Measurements from ENCODE around the gene WDR44.
"Not testable (repeated sequence)": the region's sequence is repeated elsewhere in the genome, so short reads cannot be mapped to it uniquely, and the experiment has no call there.

The WDR44 gene, protein sequence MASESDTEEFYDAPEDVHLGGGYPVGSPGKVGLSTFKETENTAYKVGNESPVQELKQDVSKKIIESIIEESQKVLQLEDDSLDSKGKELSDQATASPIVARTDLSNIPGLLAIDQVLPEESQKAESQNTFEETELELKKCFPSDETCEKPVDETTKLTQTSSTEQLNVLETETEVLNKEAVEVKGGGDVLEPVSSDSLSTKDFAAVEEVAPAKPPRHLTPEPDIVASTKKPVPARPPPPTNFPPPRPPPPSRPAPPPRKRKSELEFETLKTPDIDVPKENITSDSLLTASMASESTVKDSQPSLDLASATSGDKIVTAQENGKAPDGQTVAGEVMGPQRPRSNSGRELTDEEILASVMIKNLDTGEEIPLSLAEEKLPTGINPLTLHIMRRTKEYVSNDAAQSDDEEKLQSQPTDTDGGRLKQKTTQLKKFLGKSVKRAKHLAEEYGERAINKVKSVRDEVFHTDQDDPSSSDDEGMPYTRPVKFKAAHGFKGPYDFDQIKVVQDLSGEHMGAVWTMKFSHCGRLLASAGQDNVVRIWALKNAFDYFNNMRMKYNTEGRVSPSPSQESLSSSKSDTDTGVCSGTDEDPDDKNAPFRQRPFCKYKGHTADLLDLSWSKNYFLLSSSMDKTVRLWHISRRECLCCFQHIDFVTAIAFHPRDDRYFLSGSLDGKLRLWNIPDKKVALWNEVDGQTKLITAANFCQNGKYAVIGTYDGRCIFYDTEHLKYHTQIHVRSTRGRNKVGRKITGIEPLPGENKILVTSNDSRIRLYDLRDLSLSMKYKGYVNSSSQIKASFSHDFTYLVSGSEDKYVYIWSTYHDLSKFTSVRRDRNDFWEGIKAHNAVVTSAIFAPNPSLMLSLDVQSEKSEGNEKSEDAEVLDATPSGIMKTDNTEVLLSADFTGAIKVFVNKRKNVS

DNA sequence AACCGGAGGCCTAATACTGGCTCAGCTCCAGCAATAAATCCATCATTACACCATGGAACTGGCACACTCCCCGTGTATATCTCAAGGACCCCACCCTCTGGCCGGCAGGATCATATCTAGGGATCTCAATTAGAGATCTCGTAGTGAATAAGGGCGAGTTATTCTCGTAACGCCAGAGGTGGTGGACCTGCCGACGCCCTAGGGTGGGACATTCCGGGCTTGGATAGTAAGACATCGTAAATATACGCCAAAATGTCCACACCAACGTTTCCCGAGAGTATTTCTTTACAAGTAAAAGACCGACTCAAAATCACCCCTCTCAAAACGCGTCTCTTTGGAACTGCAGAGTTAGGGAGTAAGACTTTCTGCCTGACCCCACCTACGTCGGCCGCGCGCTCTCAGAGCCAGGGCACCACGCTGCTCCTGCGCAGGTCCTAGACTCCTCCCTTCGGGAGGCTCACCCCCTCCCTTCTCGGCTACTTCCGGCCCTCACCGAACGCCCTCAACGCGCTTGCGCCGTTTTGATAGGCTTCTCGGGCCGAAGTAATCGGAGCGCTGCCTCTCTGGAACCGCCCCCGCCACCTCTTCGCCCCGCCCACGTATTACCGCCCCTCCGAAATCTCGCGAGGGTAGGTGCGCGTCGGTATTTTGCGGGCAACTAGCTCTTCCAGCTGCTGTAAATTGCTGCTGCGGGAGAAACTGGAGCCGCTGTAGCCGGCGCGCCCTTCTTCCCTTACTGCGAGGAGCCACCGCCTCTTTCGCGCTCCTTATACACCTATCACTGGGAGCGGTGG lies at the start of gene WDR44:
TSS of gene WDR44 (plus strand) at position 643 of the 794 bp plus-strand sequence. CDS start 398 bp downstream, outside the sequence.
- peak; percentile 60 for FAIRE-seq

DNA sequence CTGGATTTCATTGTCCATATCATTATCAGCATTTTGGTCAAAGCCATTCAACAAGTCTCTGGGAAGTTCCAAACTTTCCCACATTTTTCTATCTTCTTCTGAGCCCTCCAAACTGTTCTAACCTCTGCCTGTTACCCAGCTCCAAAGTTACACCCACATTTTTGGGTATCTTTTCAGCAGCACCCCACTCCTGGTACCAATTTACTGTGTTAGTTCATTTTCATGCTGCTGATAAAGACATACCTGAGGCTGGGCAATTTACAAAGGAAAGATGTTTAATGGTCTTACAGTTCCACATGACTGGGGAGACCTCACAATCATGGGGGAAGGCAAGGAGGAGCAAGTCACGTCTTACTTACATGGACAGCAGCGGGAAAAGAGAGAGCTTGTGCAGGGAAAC lies 40.1 kb upstream of the WDR44 start:
- FAIRE-seq: not testable (repeated sequence)

DNA sequence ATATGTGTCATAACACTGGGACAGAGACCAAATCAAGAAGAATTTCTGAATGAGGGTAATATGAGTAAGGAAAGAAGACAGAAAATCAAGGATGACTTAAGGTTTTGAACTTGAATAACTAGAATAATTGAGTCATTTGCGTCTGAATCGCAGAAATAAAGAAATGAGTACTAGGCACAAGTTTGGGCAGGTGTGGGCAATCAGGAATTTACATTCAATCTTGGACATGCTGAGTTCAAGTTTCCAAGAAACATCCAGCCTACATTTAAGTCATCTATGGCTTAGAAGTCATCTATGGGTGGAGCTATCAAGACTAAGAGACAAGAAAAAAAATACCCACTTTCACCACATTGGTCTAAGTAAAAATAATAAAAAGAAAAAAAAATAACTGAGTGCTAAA lies 30.4 kb upstream of the WDR44 start:
- no peak for FAIRE-seq

- no peak for FAIRE-seq
These were observed 21.3 kb upstream of the WDR44 start for GRCh38 chrX:118324588-118324987.

- no peak for FAIRE-seq
These were observed 20.5 kb upstream of the WDR44 start for GRCh38 chrX:118325453-118325852.

- FAIRE-seq: no peak
These were observed 16.7 kb upstream of the WDR44 start for GRCh38 chrX:118329175-118329574.

- no peak for FAIRE-seq
These were observed 8.2 kb upstream of the WDR44 start for GRCh38 chrX:118337687-118338086.

DNA sequence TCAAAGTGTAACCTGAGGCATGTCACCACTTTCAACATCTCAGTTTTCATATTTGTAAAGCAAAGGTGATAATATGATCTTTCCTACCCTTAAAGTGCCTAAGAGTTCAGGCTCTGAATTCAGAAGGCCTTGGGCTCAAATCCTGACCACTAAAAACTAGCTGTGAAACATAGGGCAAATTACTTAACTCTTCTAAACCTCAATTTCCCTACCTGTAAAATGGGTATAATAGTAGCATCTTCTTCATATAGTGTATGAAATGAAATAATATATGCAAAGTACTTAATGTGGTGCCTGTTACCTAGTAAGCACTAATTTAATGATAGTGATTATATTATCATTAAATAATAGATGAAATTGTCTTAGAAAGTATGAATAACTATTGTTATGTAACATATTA lies 7.0 kb upstream of the WDR44 start:
- no peak for FAIRE-seq

GRCh38 chrX:118345045-118345463 lies 852 bp upstream of the WDR44 start:
- FAIRE-seq: no peak

DNA sequence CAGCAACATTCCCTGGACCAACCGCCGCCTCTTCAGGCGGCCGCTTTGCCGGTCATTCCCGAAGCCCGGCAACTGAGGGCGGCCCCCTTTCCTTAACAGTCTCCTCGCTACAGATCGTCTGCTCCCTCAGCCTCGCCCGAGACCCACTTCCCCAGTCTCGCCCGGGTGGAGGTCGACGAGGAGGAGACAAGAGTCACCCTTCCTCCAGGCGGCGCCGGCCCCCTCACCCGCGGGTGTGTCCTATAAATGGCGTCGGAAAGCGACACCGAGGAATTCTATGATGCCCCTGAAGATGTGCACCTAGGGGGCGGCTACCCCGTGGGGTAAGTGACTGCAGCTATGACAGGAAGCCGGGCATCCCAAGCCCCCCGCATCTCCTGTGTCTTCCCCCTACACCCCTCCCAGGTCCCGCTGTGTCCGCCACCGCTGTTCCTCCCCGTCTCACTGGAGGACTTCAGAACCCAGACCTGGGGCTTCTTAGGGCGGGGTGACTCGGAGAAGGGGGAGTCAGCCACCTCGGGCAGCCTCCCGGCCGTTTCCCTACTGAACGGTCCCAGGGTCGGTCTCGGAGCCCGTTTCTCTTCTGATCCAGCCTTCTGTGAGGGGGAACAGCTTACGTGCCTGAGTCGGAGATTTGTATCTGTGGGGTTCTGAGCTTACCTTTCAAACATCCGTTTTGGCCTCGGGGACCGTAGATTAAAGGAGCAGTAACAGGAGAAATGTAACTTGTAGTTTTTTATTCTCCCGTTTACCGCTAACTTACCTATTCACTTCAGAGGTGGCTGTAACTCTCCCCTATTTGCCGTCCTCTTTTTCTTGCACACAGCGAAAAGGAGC lies 570 bp downstream of the WDR44 start:
- FAIRE-seq: no peak

DNA sequence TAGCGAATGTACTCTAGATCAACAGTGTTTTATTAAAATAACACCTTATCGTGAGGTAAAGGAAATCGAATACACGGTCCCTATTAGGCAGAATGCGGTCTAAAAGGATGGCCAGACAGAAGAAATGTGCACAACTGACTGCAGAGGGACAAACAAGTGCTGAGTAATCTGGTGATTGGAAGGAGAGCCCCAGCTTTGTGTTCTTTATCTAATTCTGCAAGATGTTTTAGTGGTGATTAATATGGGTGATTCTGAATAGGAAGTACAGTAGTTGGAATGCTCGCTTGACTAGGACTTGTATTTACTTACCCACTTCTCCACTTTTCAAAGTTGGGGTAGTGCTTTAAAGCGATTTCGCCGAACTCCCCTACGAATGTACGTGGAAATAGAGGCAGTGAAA lies 1.2 kb downstream of the WDR44 start:
- FAIRE-seq: no peak

GRCh38 chrX:118347736-118348135 lies 1.8 kb downstream of the WDR44 start:
- FAIRE-seq: no peak

DNA sequence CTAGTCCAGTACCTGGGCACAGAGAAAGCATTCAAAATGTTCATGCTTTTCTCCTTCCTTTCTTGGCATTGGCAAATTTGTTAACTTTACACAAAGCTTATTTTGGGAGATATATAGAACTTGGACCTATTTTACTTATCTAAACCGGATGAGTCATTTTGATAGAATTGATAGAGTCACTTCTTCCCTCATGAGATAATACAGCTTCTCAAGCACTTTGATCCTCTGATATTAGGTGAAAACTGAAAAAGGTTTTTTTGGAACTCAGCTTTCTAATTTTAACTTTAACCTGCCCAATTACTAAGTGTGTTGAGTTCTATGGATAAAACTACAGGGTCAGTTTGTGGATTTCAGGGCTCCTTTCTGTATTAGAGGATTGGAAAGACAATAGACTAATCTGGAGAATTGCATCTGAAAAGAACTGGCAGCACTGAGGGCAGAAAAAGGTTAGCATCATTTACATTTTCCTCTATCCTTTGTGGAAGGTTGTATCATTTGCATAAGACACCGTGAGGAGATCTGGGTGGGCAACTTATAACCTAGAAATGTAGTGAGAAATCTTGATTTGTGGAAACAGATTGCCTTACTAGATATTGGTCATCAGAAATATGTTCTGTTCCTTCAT lies 2.4 kb downstream of the WDR44 start:
- no peak for FAIRE-seq

DNA sequence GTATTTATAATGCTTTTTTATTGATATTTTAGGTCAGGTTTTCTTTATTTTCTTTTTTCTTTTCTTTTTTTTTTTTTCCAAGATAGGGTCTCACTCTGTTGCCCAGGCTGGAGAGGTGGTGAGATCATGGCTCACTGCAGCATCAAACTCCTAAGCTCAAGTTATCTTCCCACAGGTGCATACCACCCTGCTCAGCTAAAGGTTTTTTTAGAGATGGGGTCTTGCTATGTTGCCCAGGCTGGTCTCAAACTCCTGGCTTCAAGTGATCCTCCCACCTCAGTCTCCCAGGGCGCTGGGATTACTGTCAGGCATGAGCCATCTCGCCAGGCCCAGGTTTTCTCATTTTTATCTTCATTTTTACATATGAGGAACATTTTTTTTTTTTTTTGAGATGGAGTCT lies 3.3 kb downstream of the WDR44 start:
- no peak for FAIRE-seq

DNA sequence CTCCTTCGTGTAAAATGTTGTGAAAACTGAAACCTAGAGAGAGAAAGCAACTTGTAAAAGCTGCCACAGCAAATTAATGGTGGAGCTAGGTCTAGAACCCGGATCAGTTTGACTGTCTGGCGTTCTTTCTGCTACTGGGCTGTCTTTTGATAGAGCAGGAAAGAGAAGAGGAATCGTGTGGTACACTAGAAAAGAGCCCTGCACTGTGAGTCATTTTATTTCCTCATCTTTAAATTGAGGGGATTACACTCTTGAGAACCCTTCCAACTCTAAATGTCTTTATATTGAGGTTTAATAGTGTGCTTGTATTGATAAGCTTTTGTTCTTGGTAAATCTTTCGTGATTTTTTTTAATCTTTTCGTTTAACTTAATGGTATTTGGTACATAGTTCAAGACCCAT lies 4.3 kb downstream of the WDR44 start:
- FAIRE-seq: no peak

- no peak for FAIRE-seq
These were observed 4.8 kb downstream of the WDR44 start for GRCh38 chrX:118350706-118351105.

GRCh38 chrX:118352566-118352965 lies 6.7 kb downstream of the WDR44 start:
- no peak for FAIRE-seq

DNA sequence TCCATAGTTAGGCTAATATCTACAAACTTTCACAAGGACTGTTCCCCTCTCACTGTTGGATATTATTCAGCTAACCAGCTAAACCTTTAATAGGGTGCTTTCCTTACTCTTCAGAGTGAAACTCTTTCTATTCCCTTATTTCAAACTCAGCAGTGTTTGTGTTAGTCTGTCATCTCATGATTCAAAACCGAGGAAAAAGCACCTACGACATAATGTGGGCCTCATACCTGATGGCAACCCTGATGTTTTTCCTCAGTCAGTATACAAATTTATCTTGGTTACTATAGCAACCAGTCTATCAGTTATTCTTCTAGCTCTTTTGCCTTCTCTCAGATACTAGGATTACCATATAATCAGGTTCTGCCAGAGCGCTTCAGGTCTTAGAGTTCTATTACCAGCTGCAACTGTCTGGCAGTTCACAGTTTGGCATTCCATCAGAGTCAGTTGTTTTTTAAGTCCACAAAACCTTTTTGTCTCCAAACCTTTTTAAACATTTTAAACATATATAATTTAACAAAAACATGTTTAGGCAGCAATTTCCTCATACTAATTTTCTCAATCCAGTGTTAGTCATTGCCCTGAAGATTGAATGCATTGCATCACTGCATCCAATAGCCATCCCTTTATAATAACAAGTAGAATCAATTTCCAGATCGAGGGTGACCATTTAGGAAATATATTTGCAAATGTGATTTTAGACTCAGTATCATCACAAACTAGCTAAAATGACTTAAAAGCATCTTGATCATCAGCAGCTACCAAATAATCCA lies 7.4 kb downstream of the WDR44 start:
- FAIRE-seq: no peak

- FAIRE-seq: no peak
These were observed 9.5 kb downstream of the WDR44 start for GRCh38 chrX:118355225-118355920.

DNA sequence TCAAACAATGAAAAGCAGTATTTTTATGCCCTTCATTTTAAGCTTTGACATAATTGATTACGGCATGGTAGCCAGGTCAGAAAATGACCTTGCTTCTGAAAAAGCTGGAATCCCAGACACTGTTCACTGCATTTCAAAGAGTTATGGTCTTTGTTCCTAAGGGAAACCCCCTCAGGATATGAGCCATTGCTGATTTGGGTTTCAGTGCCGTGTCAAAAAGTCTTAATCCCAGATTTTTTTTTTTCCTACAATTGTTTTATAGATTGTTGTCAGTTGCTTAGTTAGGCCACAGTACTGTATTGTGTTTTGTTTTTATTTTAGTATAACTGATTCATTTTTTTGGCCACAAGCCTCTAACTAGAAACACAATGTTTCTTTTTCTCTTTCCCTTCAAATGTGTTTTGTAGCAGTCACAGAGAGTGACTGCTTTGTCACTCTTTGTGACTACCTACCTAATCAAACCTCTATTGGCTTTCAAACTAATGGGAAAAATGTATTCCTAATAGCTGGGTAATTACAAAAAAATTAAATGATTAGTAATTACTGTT lies 10.3 kb downstream of the WDR44 start:
- FAIRE-seq: no peak
